Measurements from ENCODE around the gene ROBO3.

Gene ROBO3

DNA sequence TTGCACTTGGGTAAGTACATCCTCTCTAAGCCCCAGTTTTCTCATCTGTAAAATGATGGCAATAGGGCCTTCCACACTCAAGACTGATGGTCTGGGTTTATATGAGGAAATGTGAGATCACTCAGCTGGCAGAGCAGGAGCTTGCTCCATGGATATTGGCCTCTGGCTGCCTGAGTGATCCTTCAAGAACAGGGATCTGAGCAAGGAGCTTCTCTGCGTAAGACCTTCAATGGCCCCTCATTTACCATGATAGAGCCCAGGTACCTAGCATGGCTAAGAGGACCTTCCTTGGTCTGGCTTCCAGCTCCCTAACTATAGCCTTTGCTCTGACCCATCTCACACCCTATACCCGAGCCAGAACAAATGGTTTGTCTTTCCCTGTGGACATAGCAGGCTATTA is 26.9 kb downstream of the ROBO3 start:
- FAIRE-seq = no peak

- FAIRE-seq = no peak
Observed at GRCh38 chr11:124892750-124893454, 27.7 kb downstream of the ROBO3 start.

DNA sequence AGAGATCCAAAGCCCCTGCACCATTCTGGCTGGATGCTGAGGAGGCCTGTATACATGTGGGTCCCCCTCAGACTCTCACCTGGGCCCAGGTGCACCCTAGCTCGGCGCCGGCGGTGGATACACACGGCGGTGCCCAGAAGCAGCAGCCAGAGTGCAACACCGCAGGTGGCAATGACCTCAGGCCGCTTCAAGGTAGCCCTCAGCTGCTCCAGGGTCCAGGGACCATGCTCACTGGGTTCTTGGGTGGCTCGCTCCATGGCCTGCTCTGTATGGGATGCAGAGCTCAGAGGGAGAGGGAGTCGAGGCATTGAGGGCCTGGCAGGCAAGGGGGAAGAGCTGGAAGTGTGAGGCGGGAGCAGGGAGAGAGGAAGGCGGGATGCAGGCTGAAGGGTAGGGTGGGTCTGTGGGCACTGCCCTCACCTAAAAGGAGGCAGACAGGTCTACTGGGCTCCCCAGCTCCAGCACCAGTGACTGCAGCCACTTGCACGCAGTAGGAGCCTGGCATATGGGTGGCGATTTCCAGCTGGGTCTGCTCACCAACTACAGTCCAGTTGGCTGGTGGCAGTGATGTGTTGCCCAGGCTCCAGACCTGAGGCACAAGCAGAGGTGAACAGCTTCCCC is 28.7 kb downstream of the ROBO3 start:
- no peak for FAIRE-seq

GRCh38 chr11:124894606-124895430 is 29.6 kb downstream of the ROBO3 start:
- FAIRE-seq = no peak

- FAIRE-seq = no peak
Observed at GRCh38 chr11:124895471-124895971, 30.3 kb downstream of the ROBO3 start.

- FAIRE-seq = no peak
Observed at GRCh38 chr11:124896071-124896750, 31.0 kb downstream of the ROBO3 start.

GRCh38 chr11:124896821-124897391 is 31.7 kb downstream of the ROBO3 start:
- no peak for FAIRE-seq

GRCh38 chr11:124897674-124898262 is 32.5 kb downstream of the ROBO3 start, which contains the start of gene ROBO4:
Gene ROBO4 (minus strand): TSS chr11:124897865. CDS start chr11:124897795, 70 bp downstream.
- FAIRE-seq = no peak

DNA sequence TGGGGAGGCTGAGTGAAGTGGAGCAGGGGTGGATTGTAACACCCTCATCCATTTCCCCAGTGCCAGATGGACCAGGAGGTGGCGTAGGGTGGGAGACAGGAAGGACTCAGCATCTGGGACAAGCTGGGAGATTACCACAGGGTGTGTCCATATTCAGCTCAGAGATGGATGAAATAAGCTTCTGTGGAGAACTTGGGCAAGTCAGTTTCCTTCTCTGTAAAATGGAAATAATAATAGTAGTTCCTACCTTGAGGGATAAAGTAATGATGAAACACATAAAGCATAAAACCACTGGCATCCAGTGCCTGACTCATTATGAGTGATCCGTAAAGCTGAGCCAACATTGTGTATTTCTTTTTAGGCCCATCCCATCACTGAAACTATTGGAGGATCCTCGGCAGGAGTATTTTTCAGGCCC is 33.0 kb downstream of the ROBO3 start:
- FAIRE-seq = no peak

- no peak for FAIRE-seq
Observed at GRCh38 chr11:124898711-124899110, 33.5 kb downstream of the ROBO3 start.

GRCh38 chr11:124899383-124900145 is 34.3 kb downstream of the ROBO3 start:
- no peak for FAIRE-seq

- no peak for FAIRE-seq
Observed at GRCh38 chr11:124900464-124900863, 35.2 kb downstream of the ROBO3 start.

DNA sequence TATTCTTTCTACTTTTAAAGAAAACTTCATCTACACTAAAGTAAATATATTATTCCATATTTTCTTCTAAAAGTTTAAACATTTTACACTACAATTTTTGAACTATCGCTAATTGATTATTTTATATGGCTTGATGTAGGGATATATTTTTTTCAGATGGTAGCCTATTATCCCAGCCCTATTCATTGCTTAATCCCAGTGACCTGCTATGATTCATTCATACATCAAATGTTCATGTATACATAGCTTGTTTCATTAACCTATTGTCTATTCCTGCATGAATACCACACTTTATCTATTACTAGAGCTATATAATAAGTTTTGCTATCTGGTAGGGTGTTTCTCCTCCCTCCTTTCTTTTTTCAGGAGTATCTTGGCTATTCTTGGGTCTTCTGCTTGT is 37.4 kb downstream of the ROBO3 start:
- no peak for FAIRE-seq

- no peak for FAIRE-seq
Observed at GRCh38 chr11:124915541-124916369, 50.5 kb downstream of the ROBO3 start.

DNA sequence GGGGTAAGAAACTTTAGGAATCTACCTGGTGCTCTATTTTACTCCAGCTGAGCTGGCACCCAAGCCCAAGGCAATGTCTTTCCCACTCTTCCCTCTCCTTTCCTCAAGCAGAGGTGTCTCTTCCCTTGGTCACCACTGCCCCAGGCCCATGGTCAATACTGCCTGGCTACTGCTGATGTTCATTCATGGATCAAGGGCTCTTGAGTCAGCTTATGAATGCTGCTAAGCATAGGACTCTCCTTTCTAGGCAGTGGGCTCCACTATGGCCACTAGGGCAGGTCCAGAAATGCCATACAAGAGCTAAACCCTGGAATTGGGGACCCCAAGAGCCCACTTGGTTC is 51.1 kb downstream of the ROBO3 start:
- FAIRE-seq = no peak

- no peak for FAIRE-seq
Observed at GRCh38 chr11:124917115-124917637, 51.9 kb downstream of the ROBO3 start.

GRCh38 chr11:124918950-124919349 is 53.7 kb downstream of the ROBO3 start, which contains the start of gene HEPN1:
Gene HEPN1 (plus strand): TSS chr11:124919250.
- FAIRE-seq = no peak

DNA sequence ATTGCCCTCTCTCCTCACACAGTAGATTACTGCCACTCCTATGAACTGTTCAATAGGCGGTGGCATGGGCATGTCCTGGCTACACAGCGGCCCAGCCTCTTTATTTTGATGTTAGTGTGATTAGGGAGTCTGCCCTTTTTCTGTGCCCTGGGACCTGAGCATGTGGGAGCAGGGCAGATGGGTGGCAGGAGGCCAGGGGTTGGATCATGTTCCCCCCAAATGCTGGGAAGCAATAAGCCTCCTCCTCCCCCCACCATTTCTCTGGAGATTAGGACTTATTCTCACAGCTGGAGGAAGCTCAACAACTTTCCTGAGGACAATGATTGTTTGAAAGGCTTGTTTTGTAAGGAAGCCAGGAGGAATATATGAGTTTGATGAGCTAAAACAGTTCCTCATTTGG is 54.7 kb downstream of the ROBO3 start:
- FAIRE-seq = no peak

GRCh38 chr11:124920356-124920755 is 55.1 kb downstream of the ROBO3 start:
- FAIRE-seq = no peak

All from TTC549 (cell line).